RPMI7951 (cell line): ENCODE results near the gene ANTKMT. TPM values are rescaled to one million over a fixed set of nuclear protein-coding genes. Genes with fewer than 3 reads are reported as not detected.
A peak's percentile ranks its signal among the peaks of the same experiment; 100 is the strongest.
"Not testable (repeated sequence)": the region's sequence is repeated elsewhere in the genome, so short reads cannot be mapped to it uniquely, and the experiment has no call there.

Source experiments
- DNase-seq: peaks from one replicate; pipeline ENCODE4 v3.0.0-alpha.2; 2012; ENCODE audit warnings: low read depth
- total RNA-seq: library from RNA; depleted of rRNA; stranded (reverse); fragments of >200 nt; shearing (Covaris generic); gene quantifications from 2 replicates; pipeline ENCODE4 v1.2.3, GENCODE V29; 2014

Gene ANTKMT
- total RNA-seq, 1 experiment from 2014 or later, result 18.0 TPM

GRCh38 chr16:681746-682427 is 39.1 kb upstream of the ANTKMT start:
- DNase-seq, result peak; percentile 70

DNA sequence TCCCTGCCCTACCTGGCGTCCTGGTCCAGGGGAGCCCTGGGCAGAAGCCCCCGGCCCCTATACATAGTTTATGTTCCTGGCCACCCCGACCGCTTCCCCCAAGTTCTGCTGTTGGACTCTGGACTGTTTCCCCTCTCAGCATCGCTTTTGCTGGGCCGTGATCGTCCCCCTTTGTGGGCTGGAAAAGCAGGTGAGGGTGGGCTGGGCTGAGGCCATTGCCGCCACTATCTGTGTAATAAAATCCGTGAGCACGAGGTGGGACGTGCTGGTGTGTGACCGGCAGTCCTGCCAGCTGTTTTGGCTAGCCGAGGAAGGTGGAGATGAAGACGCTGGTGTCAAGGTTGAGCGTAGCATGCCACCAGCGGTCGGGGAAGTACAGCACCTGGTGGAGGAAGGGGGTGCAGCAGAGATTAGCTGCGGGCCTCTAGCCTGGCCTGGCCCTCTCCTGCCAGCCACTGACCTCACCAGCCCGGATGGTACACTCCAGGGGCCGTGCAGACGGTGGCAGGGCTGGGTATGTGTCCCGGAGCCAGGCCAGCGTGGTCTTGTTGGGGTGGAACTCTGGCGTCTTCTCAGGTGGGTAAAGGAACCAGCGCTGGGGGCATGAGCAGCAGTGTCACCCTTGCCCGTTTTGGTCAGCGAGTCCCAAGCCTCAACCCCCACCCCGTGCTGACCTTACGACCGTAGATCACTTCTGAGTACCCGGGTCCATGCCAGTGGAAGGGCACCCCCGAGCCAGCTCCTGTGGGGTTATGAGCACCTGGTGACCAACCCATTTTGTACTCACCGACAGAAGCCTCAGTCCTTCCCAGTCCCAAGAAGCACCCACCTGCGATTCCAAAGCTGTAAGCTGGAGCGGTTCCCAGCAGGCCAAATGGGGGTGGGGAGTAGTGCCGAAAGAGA is 38.2 kb upstream of the ANTKMT start:
- DNase-seq, result no peak

GRCh38 chr16:683396-684070 is 37.4 kb upstream of the ANTKMT start:
- DNase-seq, result no peak

DNA sequence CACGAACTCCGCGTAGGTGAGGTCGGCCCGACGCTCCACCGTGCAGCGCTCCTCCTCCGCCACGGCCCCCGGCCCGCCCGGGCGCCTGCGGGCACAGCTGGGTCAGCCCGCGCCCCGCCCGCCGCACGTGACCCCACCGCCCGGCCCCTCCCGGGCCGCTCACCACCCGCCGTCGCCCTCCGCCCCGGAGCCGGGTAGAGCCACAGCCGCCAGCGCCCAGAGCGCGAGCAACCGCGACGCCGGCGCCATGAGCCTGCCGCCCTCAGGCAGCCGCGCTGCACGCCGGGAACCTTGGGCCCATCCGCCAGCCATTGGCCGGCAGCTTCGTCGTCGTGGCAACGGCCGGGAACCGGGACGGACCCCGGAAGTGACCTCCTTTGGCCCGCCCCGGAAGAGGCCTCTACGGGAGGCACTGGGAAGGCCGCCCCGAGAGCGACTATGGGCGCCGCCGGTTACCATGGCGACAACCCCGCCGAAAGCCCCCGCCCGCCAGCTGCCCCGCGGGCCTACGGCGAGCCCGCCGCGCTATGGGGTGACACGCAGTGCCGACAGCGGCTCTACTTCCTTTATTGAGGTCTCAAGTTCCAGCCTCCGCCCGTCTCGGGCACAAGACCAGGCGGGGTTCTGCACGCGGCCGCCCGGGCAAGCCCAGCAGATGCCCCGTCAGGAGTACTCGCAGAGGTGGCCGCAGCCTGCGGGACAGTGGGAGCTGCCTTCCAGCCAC is 36.7 kb upstream of the ANTKMT start, which contains the start of gene JMJD8:
Gene JMJD8, minus strand, starts transcription at position 264 of the 724 bp plus-strand sequence. Its CDS starts 15 bp downstream, at position 249.
- peak; percentile 93 for DNase-seq

DNA sequence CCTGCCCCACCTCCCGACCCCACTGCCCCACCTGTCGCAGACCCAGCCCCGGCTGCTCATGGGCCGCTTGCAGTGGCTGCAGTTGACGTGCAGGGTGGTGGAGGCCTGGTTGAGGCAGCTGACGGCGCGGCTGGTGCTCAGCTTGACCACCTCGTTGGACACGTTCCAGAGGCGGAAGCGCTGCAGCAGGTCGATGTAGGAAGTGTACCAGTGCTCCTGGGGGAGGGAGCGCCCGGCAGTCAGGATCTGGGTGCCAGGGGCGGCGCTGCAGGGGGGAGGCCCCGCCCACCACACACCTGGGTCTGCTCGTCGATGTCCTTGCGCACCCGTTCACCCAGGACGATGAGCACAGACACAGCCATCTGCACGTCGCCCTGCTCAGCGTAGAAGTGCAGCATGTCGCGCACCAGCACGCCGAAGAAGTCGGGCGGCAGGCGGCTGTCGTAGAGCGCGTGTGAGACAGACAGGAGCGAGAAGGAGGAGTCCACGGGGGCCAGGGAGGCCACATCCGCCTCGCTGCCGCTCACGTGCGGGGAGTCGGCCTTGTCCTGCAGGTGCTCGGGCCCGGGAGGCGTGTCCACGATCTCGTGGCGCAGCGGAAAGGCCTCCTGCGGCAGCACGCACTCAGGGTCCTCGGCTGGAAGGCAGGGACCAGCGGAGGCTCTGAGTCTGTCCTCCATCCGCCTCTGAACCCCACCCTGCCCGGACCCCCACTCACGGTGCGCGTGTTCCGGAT is 35.8 kb upstream of the ANTKMT start:
- no peak for DNase-seq

DNA sequence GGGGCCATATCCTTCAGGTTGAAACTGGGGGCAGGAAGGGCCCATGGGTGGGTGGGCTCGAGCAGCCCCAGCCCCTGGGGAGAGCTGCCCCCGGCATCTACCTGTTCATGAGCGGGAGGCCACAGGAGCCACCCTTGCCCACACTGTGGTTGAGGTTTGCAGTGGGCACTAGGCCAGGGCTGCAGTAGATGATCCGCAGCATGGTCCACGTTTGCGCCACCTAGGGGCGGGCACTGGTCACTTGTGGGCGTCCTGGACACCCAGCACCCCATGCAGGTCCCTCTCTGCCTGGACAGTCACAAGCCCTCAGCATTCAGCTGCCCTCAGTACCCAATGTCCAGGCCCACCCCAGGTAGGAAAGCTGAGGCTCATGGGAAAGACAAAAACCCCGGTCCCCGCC is 35.0 kb upstream of the ANTKMT start:
- DNase-seq, result no peak

DNA sequence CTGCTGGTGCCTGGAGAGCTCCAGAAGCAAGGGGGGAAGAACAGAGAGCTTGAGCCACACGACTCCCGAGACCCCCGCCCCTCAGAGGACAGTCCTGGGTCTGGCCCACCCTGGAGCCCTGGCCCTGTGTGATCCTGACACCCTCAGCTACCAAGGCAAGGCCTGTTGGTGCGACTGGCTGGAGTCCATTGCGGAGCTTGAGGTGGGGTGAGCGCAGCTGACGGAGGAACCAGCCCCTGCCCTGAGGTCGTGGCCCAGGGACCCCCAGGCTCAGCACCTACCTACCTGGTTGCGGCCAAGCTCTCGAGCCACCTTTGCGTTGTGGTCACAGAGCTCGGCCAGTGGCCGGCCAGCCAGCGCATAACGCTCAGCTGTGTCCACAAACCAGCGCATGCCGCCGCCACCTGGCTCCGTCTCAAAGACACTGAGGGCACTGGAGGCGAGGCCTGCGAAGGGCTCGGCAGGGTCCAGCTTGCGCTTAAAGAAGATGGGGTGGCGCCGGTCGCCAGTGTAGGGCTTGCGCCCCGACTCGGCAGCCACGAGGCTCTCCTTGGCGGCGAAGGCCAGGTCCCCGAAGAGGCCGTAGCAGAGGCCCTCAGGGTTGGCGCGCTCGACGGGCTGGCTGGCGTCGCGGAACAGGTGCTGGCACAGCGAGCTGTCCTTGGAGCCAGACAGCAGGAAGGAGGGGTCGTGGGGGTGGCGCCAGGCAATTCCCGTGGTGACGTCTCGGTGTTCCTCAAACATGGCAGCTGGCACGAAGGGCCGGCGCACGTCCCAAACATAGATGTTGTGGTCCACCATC is 34.3 kb upstream of the ANTKMT start:
- DNase-seq, result no peak

DNA sequence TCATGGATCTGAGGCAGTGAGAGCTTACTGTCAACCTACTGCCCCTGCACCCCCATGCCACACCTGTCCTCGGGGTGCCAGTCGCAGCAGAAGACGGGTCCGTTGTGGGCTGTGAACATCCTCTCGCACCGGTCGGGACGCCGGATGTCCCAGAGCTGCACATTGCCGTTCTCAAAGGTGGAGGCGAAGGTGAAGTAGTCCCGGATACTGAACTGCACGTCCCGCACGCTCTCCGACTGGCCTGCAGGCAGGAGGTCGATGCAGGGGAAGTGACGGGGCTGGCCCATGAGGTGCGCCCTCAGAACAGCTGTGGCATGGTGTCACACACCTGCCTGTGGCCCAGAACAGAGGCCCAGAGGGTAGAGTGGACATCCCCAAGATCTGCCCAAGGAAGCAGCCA is 33.4 kb upstream of the ANTKMT start:
- no peak for DNase-seq

DNA sequence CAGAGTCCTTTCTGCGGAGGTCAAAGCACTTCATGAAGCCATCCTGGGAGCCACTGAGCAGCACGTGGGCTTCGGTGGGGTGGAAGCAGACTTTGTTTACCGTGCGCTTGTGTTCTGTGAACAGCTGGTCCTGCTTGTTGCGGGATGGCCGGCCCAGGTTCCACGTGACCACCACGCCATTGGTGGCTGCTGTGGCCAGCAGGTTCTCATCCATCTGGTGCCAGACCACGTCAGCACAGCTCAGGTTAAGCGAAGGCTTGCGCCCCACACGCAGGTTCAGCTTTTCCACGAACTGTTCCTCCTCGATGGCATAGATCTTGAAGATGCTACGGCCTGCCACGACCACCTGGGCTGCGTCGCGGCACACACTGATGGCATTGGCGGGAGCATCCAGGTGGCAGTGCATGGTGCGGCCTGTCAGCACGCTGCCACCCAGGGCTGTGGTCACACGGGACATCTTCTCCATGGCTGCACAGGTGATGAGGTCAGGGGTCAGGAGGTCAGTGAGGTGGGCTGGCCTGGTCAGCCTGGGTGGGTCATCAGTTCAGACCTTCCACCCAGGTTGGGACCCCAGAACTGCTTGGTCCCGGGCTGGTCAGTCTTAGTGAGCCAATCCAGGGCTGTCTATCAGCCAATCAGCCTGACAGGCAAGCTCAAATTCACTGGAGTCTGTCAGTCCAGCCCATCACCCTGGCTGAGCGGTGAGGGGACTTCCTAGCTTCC is 31.6 kb upstream of the ANTKMT start:
- no peak for DNase-seq

DNA sequence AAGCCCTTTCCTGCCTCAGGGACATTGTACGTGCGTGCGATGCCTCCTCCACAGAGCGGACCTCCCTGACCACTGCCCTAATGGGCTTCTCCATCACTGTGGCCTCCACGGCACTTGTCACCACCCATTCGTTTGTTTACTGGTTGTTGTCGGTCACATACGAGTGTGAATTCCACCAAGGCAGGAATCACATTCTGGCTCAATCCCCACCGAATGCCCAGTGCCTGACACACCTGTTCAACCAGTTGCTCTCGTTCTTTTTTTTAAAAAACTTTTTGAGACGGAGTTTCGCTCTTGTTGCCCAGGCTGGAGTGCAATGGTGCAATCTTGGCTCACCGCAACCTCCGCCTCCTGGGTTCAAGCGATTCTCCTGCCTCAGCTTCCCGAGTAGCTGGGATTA is 29.7 kb upstream of the ANTKMT start:
- DNase-seq, result not testable (repeated sequence)

- DNase-seq, result no peak
Observed at GRCh38 chr16:692356-693108, 28.4 kb upstream of the ANTKMT start.

GRCh38 chr16:693364-693763 is 27.6 kb upstream of the ANTKMT start:
- DNase-seq, result no peak

- DNase-seq, result no peak
Observed at GRCh38 chr16:693766-694165, 27.2 kb upstream of the ANTKMT start.

GRCh38 chr16:694187-694862 is 26.6 kb upstream of the ANTKMT start:
- DNase-seq, result no peak

DNA sequence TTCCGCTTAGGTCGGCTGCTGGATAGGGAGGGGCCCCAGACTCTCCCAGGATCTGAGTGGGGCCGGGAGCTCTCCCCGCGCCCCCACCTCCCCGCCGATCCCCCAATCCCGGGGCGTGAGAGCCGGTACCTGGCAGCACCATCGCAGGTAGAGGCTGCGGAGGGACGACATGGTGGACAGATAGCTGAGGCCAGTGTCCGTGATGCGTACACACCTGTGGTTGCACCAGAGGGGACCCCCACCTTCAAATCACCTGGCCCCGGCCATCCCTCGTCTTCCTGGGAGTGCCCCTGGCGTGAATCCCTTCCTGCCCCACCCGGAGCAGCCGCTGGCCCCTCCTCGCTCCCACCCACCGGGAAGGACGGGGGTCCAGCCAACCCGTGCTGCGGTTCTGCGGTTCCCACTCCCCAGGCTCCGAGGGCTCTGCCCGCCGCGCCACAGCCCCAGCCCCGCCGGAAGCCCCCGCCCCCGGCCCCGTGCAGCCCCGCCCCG is 26.0 kb upstream of the ANTKMT start:
- DNase-seq, result no peak

DNA sequence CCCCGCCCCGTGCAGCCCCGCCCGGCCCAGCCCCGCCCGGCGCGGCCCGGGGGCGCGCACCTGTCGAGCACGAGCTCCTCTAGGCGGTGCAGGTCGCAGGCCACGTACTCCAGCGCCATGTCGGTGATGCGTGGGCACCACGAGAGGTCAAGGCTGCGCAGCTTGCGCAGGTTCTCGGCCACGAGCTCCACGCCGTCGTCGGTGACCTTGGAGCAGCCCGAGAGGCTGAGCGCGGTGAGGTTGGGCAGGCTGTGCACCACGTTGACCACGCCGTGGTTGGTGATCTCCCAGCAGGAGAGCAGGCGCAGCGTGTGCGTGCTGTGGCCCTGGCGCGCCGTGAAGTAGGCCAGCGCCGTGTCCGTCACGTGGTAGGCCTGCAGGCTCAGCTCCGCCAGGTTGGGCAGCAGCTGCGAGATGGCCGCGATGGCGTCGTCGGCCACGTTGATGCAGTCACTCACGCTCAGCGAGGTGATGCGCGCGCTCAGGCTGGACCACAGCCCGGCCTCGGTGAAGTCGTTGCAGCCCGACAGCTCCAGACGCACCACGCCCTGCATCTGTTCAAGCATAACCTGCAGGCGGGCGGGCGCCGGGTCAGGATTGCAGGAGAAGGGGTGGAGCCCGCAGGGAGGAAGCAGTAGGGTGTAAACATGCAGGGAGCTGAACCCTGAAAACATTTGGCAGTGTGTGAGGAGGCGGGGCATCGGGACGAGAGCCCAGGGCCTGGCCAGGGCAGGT is 25.4 kb upstream of the ANTKMT start:
- no peak for DNase-seq
